NCI-H1417 (cell line): ENCODE data around the gene PXN.
"Not testable (repeated sequence)": the region's sequence is repeated elsewhere in the genome, so short reads cannot be mapped to it uniquely, and the experiment has no call there.

Experiments
- DNase-seq, 3 experiments: peaks; one replicate each; lab custom pipeline; 2025; lab: John Stamatoyannopoulos, UW

The PXN gene

DNA sequence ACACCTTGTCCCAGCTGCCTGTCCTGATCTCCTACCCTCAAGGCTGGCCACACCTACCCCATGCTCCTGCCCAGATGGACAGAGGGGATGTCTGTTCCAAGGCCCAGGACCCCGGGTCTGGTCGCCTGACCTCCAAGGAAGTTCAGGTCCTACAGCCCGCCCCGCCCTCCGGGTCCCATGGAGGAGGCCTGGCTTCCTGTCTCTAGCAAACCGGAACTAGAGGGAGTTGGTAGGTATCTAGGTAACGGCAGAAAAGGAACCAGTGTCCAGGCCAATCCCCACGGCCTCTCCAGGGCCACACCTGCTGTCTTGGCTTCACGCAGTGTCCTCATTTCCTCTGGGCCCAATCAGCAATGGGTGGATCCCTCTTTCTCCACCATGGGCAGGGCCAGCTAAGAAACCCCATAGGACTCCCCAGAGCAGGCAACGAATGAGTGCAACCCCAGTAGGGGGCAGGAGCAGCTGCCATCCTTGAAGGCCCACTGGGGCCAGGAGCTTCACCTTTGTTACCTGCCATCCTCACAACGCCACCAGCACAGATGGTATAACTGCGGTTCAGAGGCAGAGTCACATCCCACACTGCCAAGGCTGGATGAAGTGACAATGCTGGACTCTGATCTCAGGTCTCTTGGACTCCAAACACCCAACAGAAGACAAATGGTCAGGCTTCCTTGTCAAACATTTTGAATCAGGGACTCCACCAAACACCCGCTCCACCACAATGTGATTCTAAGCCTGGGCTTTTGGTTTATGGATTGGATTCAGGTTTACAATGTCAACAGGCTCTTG is 39.5 kb downstream of the PXN start:
- DNase-seq: no peak

GRCh38 chr12:120225200-120225558 is 40.4 kb downstream of the PXN start:
- peak in 1 of 3 experiments; percentile 62 for DNase-seq

- peak; percentile 59 to 79 (median 72) for DNase-seq
These were observed 41.0 kb downstream of the PXN start for GRCh38 chr12:120224304-120225199.

DNA sequence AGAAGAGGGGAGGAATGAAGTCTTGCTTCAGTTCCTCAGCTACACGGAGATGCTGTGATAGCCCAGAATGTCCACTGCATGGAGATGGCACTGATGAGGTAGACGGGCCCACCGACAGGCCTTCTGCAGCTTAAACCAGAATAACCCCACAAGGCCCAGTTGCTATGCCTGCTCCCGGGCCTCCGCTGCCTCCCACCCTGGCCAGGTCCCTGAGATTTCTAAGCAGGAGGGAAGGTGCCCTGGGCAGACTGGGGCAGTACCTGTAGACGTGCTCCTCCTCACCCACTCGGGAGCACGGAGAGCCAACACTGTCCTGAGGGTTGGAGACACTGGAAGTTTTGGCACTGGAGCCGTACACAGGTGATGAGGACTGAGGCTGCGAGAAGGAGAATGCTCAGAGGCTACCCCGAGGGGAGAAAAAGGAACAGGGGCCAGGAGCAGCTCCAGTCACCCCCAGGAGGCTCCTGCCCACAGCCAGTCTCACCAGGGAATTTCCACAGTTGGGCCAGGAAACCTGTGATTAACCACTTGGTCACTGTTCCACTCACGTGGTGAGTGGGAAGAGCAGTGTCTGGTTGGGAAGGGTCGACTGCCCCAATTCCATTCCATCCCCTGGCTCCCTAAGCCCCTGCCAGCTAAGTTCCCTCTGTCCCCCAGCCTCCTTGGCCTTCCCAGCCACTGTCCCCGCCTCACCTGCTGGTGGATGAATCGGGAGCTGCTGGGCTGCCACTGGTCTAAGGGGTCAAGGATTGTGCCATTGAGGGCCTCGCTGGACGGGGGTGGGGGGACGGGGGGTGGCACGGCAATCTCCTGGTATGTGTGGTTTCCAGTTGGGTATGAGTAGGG is 41.8 kb downstream of the PXN start:
- no peak for DNase-seq

DNA sequence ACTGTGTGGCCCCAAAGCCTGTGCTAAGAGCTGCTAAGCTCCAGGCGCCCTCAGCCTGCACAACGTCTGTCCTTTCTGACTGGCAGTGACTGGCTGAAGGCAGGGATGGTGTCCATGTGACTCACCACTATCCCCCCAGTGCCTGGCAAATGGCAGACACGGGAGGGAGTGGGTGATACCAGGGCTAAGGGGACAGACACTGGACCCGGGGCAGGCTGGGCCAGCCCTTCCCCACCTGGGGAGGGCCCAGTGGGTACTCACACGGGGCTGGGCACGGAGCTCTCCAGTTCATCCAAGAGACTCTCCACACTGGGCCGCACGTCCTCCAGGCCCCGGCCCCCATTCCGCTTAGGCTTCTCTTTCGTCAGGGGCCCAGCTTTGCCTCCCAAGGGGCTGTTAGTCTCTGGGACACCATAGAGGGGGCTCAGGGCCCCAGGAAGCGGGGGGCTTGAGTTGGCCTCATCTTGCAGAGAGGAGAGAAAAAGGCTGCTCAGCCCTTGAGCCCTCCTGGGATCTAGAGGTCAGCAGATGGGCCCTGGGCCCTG is 43.2 kb downstream of the PXN start:
- DNase-seq: no peak

GRCh38 chr12:120221576-120221900 is 44.0 kb downstream of the PXN start:
- DNase-seq: no peak

- no peak for DNase-seq
These were observed 44.5 kb downstream of the PXN start for GRCh38 chr12:120220838-120221575.

GRCh38 chr12:120218680-120219606 is 46.6 kb downstream of the PXN start:
- no peak for DNase-seq

GRCh38 chr12:120216742-120217605 is 48.6 kb downstream of the PXN start:
- no peak for DNase-seq

GRCh38 chr12:120215766-120216735 is 49.5 kb downstream of the PXN start:
- DNase-seq: no peak

GRCh38 chr12:120215357-120215735 is 50.2 kb downstream of the PXN start:
- DNase-seq: no peak

GRCh38 chr12:120214626-120215356 is 50.7 kb downstream of the PXN start:
- DNase-seq: no peak

DNA sequence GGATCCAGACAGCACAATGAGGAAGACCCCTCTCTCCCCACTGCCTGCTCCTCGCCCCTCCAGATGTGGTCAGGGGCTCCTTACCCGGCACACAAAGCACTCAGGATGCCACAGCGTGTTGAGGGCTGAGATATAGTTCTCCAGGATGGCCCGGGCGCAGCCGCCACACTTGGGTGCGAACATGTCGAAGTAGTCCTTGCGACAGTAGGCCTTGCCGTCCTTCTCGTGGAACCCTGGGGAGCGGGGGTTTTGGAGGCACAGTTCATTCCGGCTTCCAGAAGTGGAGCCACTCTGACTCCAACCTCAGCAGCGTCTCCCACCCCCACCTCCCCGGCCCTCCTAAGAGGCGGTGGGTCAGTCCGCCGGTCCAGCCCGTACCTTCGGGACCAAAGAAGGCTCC is 51.8 kb downstream of the PXN start:
- no peak for DNase-seq

DNA sequence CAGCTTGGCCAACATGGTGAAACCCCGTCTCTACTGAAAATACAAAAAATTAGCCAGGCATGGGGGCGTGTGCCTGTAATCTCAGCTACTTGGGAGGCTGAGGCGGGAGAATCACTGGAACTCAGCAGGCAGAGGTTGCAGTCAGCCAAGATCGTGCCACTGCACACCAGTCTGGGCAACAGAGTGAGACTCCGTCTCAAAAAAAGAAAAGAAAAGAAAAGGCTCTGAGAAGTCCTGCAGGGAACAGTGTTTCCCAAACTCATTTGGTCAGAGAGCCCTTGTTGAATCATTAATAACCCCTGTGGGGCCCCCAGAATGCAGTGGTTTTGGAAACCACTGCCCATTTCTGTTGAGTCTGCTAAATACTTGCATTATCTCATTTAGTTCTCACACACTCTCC is 52.3 kb downstream of the PXN start:
- not testable (repeated sequence) for DNase-seq

GRCh38 chr12:120212301-120212700 is 53.2 kb downstream of the PXN start:
- DNase-seq: no peak

GRCh38 chr12:120211904-120212283 is 53.6 kb downstream of the PXN start:
- DNase-seq: no peak

GRCh38 chr12:120211243-120211903 is 54.2 kb downstream of the PXN start:
- DNase-seq: no peak
